Prostate gland (tissue), 2 donors: ENCODE results near the gene AKNA. TPM values are rescaled to one million over a fixed set of nuclear protein-coding genes. Genes with fewer than 3 reads are reported as not detected.

Experiments used
- DNase-seq: peaks from one replicate; pipeline ENCODE4 v3.0.0-alpha.2; 2019; ENCODE audit warnings: low spot score
- H3K27ac ChIP-seq, 2 donors: fragments of 200-600 bp; sonication (generic); 2 replicates each; pipeline ENCODE4 v1.5.1; 2017 to 2019
- H3K27me3 ChIP-seq: fragments of 200-600 bp; sonication (generic); replicated peaks from 2 replicates; pipeline ENCODE4 v1.5.1; 2019; ENCODE audit not compliant: insufficient read depth
- H3K36me3 ChIP-seq, 2 donors: fragments of 200-600 bp; sonication (generic); 1 replicate in 1 of 2; 2 replicates in 1 of 2; pipeline versions ENCODE4 v1.5.1 to v1.8.1; 2017 to 2019
- H3K4me1 ChIP-seq: fragments of 200-600 bp; sonication (generic); replicated peaks from 2 replicates; pipeline ENCODE4 v1.5.1; 2019
- H3K4me3 ChIP-seq, 2 donors: fragments of 200-600 bp; sonication (generic); 2 replicates each; pipeline ENCODE4 v1.5.1; 2017 to 2019
- H3K9me3 ChIP-seq: fragments of 200-600 bp; sonication (generic); 2 replicates; pipeline ENCODE4 v1.5.1; 2017
- POLR2A ChIP-seq: fragments of 450-650 bp; IDR thresholded peaks from one replicate; pipeline ENCODE4 v1.6.1; 2016; ENCODE audit warnings: antibody characterized with exemption, mild to moderate bottlenecking
- POLR2AphosphoS5 ChIP-seq: sonication (generic); formaldehyde crosslinking; IDR thresholded peaks from one replicate; pipeline ENCODE4 v1.6.1; 2017; ENCODE audit warnings: antibody characterized with exemption
- WGBS: methylation state at CpG from one replicate; pipeline ENCODE4 v1.1.5; 2018; 5-methylcytosine and 5-hydroxymethylcytosine counted together
- intact Hi-C: fragments of 100-400 bp; cut with DNase I; formaldehyde crosslinking; loops from one replicate; pipeline ENCODE4 v1.14.2; 2022
- total RNA-seq, 2 donors: library from RNA; depleted of rRNA; stranded (reverse); fragments of >200 nt; gene quantifications; one replicate each; pipeline ENCODE4 v1.1.0, GENCODE V29; 2016
- TF ChIP-seq, protein P1 (sequence below), 4 experiments: fragments of 200-600 bp in 2 of 4; fragments of 450-650 bp in 2 of 4; sonication (generic) in 2 of 4; IDR thresholded peaks; 1 replicate in 3 of 4; 2 replicates in 1 of 4; pipeline ENCODE4 v1.5.1; 2016 to 2019; ENCODE audit warnings: antibody characterized with exemption in 4 of 4, mild to moderate bottlenecking in 2 of 4, moderate library complexity in 2 of 4

Gene AKNA
- total RNA-seq, 2 donors from 2014 or later: 20.5 to 30.1 TPM

DNA sequence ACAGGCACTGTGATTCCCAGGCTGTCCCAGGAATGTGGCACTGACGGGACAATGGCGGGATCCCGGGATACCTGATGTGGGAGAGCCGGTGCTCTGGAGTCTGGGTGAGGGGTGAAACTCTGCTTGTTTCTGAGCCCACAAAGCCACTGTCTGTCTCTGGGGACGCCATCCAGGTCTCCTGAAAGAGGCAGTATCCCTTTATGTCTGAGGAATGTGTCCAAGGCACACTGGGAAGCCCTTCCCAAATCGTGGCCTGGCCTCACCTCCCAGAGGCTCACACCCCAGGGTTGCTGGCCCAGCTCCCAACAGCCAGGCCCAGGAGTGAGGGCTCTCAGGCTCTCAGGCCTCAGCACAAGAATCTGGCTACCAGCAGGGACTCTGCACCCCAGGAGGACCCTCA lies 31.0 kb downstream of the AKNA start:
- 86% methylated on average over 6 of the region's 6 CpGs for WGBS
- intact Hi-C loops: no loop called here
- H3K36me3 ChIP-seq: peaks cover 14 to 27% of the 10 kb centered on the region in 2 donors
- no peaks in the 10 kb centered on the region for H3K27me3 ChIP-seq
- DNase-seq: no peak
- no peak overlapping the region for H3K4me3 ChIP-seq
- TF ChIP-seq POLR2AphosphoS5 (no peak), POLR2A (no peak)
- TF ChIP-seq, protein P1, sequence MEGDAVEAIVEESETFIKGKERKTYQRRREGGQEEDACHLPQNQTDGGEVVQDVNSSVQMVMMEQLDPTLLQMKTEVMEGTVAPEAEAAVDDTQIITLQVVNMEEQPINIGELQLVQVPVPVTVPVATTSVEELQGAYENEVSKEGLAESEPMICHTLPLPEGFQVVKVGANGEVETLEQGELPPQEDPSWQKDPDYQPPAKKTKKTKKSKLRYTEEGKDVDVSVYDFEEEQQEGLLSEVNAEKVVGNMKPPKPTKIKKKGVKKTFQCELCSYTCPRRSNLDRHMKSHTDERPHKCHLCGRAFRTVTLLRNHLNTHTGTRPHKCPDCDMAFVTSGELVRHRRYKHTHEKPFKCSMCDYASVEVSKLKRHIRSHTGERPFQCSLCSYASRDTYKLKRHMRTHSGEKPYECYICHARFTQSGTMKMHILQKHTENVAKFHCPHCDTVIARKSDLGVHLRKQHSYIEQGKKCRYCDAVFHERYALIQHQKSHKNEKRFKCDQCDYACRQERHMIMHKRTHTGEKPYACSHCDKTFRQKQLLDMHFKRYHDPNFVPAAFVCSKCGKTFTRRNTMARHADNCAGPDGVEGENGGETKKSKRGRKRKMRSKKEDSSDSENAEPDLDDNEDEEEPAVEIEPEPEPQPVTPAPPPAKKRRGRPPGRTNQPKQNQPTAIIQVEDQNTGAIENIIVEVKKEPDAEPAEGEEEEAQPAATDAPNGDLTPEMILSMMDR (IDR thresholded peaks at IDR 0.05): no peak
- H3K4me1 ChIP-seq: no peaks in the 10 kb centered on the region
- no peak overlapping the region for H3K27ac ChIP-seq
- H3K9me3 ChIP-seq: no peaks in the 10 kb centered on the region

DNA sequence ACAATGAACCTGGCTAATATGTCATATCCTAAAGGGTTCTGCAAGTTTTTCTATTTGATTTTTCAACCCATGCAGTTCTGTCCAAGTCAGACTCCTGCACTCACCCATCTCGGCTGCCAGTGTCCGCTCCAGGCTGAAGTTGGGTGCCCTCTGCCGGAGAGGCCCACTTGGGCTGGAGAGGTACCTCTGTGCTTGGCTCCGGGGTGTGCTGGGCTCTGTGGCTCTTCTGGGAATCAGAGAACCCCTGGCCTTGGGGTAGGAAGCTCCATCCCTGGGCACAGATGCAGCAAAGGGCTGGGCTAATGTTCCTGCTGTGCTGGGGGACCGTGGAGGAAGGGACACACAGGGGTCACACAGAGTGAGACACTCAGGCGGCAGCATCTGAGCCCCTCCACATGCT lies 32.0 kb downstream of the AKNA start:
- no peak for DNase-seq
- Histone ChIP-seq H3K36me3 (peaks cover 14 to 27% of the 10 kb centered on the region in 2 donors), H3K9me3 (no peaks in the 10 kb centered on the region), H3K4me1 (no peaks in the 10 kb centered on the region), H3K4me3 (no peak overlapping the region), H3K27me3 (no peaks in the 10 kb centered on the region), H3K27ac (no peak overlapping the region)
- WGBS: 95% methylated on average over 6 of the region's 6 CpGs
- TF ChIP-seq POLR2A (no peak), POLR2AphosphoS5 (no peak)
- TF ChIP-seq, protein P1 (IDR thresholded peaks at IDR 0.05): no peak
- intact Hi-C loops: no loop called here

DNA sequence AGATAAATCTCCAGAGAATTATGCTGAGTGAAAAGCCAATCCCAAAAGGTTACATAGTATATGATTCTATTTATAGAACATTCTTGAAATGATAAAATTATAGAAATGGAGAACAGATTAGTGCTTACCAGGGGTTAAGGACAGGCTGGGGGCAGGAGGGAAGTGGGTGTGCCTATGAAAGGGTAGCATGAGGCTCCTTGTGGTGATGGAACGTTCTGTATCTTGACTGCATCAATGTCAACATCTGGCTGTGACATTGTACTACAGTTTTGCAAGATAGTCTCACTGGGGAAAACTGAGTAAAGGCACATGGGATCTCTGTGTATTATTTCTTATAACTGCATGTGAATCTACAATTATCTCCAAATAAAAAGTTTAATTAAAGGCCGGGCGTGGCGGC lies 35.9 kb downstream of the AKNA start:
- H3K36me3 ChIP-seq: peaks cover 0 to 7% of the 10 kb centered on the region in 2 donors
- H3K4me3 ChIP-seq: no peak overlapping the region
- intact Hi-C loops: loop anchor here (5.0 kb wide), 1 partner anchor 35 kb away; the partner anchor contains the start of gene AKNA
- no peaks in the 10 kb centered on the region for H3K4me1 ChIP-seq
- H3K27me3 ChIP-seq: no peaks in the 10 kb centered on the region
- H3K9me3 ChIP-seq: no peaks in the 10 kb centered on the region
- WGBS: 73% methylated on average over 4 of the region's 4 CpGs
- no peak for DNase-seq
- no peak for TF ChIP-seq POLR2AphosphoS5
- TF ChIP-seq, protein P1 (IDR thresholded peaks at IDR 0.05): no peak
- no peak for TF ChIP-seq POLR2A
- no peak overlapping the region for H3K27ac ChIP-seq

DNA sequence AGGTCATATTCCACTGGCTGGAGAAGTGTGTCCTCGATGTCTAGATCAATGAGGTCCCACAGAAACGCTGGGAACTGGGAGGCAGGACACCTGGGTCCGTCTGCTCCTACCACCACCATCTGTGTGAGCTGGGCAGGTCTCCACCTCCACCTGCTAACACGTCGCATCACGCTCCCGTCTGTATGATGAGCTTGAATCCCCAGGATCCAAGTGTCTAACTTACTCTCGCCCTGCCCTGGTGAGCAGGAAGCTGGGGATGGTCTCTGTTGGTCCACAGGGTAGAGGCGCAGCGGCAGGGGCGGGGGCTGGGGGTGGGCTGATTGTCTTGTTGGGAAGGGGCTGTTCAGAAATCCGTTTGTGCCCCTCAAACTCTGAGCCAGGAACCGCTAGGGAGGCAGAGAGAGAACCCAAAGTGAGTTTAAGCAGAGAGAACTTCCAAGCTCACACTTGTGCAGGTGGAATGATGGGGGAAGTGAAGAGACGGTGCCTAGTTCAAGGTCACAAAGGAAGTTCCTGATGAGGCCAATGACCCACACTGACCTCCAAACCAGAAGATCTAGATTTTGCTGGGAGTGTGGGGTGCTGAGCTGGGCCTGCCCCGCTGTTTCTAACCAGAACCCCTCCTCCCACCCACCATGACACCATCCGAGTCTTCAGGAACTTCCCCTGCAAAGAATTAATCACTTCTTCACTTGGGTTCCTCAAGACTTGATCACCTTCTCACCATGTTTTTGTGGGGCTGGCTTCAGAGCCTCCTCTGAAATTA lies 37.0 kb downstream of the AKNA start:
- Histone ChIP-seq H3K27ac (no peak overlapping the region), H3K4me3 (no peak overlapping the region), H3K27me3 (no peaks in the 10 kb centered on the region), H3K36me3 (peaks cover 0 to 9% of the 10 kb centered on the region in 2 donors), H3K4me1 (no peaks in the 10 kb centered on the region), H3K9me3 (no peaks in the 10 kb centered on the region)
- no peak for DNase-seq
- no peak for TF ChIP-seq POLR2A
- TF ChIP-seq POLR2AphosphoS5: no peak
- TF ChIP-seq, protein P1 (IDR thresholded peaks at IDR 0.05): no peak
- WGBS: 92% methylated on average over 16 of the region's 16 CpGs
- intact Hi-C loops: loop anchor here (5.0 kb wide), 1 partner anchor 36 kb away; the partner anchor contains the start of gene AKNA
